Measurements from ENCODE around the gene OTOP2.
"Not testable (repeated sequence)": the region's sequence is repeated elsewhere in the genome, so short reads cannot be mapped to it uniquely, and the experiment has no call there.

OTOP2 gene

GRCh38 chr17:74954115-74954514, 30.0 kb downstream of the OTOP2 start:
- DNase-seq = no peak

- no peak for DNase-seq
Measured at GRCh38 chr17:74954665-74955421, 30.8 kb downstream of the OTOP2 start.

- DNase-seq = no peak
Measured at GRCh38 chr17:74956093-74956492, 32.0 kb downstream of the OTOP2 start.

- peak; percentile 19 for DNase-seq
Measured at GRCh38 chr17:74957935-74958740, 34.1 kb downstream of the OTOP2 start.

GRCh38 chr17:74959826-74960515, 35.9 kb downstream of the OTOP2 start:
- no peak for DNase-seq

- no peak for DNase-seq
Measured at GRCh38 chr17:74960570-74961342, 36.7 kb downstream of the OTOP2 start.

GRCh38 chr17:74961657-74962350, 37.7 kb downstream of the OTOP2 start:
- DNase-seq = no peak

- DNase-seq = no peak
Measured at GRCh38 chr17:74962622-74963394, 38.7 kb downstream of the OTOP2 start.

GRCh38 chr17:74963656-74964055, 39.6 kb downstream of the OTOP2 start:
- DNase-seq = no peak

GRCh38 chr17:74964246-74964761, 40.2 kb downstream of the OTOP2 start:
- DNase-seq = no peak

- no peak for DNase-seq
Measured at GRCh38 chr17:74964988-74965622, 41.0 kb downstream of the OTOP2 start.

GRCh38 chr17:74968361-74968780, 44.3 kb downstream of the OTOP2 start:
- DNase-seq = no peak

- DNase-seq = not testable (repeated sequence)
Measured at GRCh38 chr17:74969501-74969900, 45.4 kb downstream of the OTOP2 start.

GRCh38 chr17:74970395-74970794, 46.3 kb downstream of the OTOP2 start:
- no peak for DNase-seq

- DNase-seq = no peak
Measured at GRCh38 chr17:74971069-74971841, 47.2 kb downstream of the OTOP2 start.

- DNase-seq = no peak
Measured at GRCh38 chr17:74971842-74972106, 47.7 kb downstream of the OTOP2 start.

- no peak for DNase-seq
Measured at GRCh38 chr17:74972107-74972972, 48.3 kb downstream of the OTOP2 start, which contains the start of gene HID1. HID1 (minus strand) TSS chr17:74972759; CDS start chr17:74972656, 103 bp downstream.

- no peak for DNase-seq
Measured at GRCh38 chr17:74972973-74973328, 48.9 kb downstream of the OTOP2 start.

GRCh38 chr17:74975943-74976342, 51.9 kb downstream of the OTOP2 start:
- no peak for DNase-seq
